Measurements from ENCODE around the gene TDRD1. TPM values are rescaled to one million over a fixed set of nuclear protein-coding genes. Genes with fewer than 3 reads are reported as not detected.

Gene TDRD1
- total and polyA plus RNA-seq, 2 donors (not counting 3 experiments of a cell fraction or from before 2014, with no cell fraction given) = not detected

DNA sequence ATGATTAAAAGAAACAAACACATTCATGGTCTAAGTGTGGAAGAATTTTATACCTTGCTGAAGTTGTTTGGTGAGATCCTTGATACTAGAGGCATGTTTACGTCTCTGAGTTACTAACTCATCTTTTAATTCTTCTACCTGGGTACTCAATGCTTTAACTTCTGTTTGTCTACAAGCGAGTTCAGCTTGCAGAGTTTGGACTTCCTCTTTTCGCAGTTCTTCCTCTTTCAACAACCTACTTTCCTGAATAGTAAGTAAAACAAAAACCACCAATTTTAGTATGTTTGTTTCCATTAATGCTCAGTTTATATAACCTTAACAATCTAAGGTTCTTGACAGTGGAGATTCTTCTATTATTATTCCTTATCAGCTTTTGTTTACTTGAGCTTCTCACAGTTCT is 48.1 kb upstream of the TDRD1 start:
- no peak for DNase-seq (ENCODE audit: low read depth, low spot score)
- Histone ChIP-seq H4K20me1 (replicated peaks; ENCODE audit: control insufficient read depth, extremely low read depth, insufficient read depth, low read length) (no peaks in the 10 kb centered on the region), H3K79me2 (ENCODE audit: control insufficient read depth, insufficient read depth, low read length) (no peaks in the 10 kb centered on the region), H3K9ac (replicated peaks; ENCODE audit: extremely low read depth, insufficient read depth, low read length) (no peak overlapping the region), H3K36me3 (ENCODE audit: control insufficient read depth in 2 of 2, extremely low read depth in 1 of 2, insufficient read depth in 2 of 2, low read length in 2 of 2) (peaks cover 2 to 9% of the 10 kb centered on the region in 2 experiments), H3K27ac (ENCODE audit: insufficient read depth, low read depth, low read length) (no peak overlapping the region), H3K4me3 (replicated peaks in 1 of 3; ENCODE audit: insufficient read depth in 1 of 3, low read depth in 1 of 3, low read length in 3 of 3) (no peak overlapping the region), H3K4me1 (ENCODE audit: control insufficient read depth, extremely low read depth, insufficient read depth, low read length) (no peaks in the 10 kb centered on the region), H2AFZ (ENCODE audit: low read depth, low read length) (no peak overlapping the region), H3K4me2 (ENCODE audit: insufficient read depth, low read length) (no peak overlapping the region), H3K9me3 (replicated peaks; ENCODE audit: control insufficient read depth, insufficient read depth, low read length) (no peaks in the 10 kb centered on the region), H3K9me1 (replicated peaks; ENCODE audit: control insufficient read depth, extremely low read depth, insufficient read depth, low read length) (no peaks in the 10 kb centered on the region), H3K27me3 (ENCODE audit: control insufficient read depth in 2 of 2, insufficient read depth in 2 of 2, low read length in 2 of 2) (no peaks in the 10 kb centered on the region)
- dilution Hi-C loops (cut with MboI; ENCODE audit: extremely low pct_ligation_motif_present, low sequenced_read_pairs) = no loop called here
- TF ChIP-seq, protein P1, sequence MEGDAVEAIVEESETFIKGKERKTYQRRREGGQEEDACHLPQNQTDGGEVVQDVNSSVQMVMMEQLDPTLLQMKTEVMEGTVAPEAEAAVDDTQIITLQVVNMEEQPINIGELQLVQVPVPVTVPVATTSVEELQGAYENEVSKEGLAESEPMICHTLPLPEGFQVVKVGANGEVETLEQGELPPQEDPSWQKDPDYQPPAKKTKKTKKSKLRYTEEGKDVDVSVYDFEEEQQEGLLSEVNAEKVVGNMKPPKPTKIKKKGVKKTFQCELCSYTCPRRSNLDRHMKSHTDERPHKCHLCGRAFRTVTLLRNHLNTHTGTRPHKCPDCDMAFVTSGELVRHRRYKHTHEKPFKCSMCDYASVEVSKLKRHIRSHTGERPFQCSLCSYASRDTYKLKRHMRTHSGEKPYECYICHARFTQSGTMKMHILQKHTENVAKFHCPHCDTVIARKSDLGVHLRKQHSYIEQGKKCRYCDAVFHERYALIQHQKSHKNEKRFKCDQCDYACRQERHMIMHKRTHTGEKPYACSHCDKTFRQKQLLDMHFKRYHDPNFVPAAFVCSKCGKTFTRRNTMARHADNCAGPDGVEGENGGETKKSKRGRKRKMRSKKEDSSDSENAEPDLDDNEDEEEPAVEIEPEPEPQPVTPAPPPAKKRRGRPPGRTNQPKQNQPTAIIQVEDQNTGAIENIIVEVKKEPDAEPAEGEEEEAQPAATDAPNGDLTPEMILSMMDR (IDR thresholded peaks at IDR 0.05; ENCODE audit: extremely low read depth in 1 of 2, insufficient read depth in 1 of 2, low read depth in 1 of 2, low read length in 2 of 2) = no peak
- TF ChIP-seq FOS (IDR thresholded peaks at IDR 0.05; ENCODE audit: borderline replicate concordance, insufficient read depth, low read length) (no peak), MYC (IDR thresholded peaks at IDR 0.05; ENCODE audit: low read depth, low read length) (no peak), POLR2A (IDR thresholded peaks at IDR 0.05; ENCODE audit: low read depth, low read length) (no peak), GATA2 (IDR thresholded peaks at IDR 0.05; ENCODE audit: insufficient read depth, insufficient read length, low read depth, low read length) (no peak), EZH2 (IDR thresholded peaks at IDR 0.05; ENCODE audit: borderline replicate concordance, low read depth, low read length, severe bottlenecking) (no peak), JUN (IDR thresholded peaks at IDR 0.05; ENCODE audit: borderline replicate concordance, insufficient read depth, insufficient read length, low read depth) (no peak), POLR2AphosphoS5 (IDR thresholded peaks at IDR 0.05; ENCODE audit: insufficient read depth, low read depth, low read length) (no peak)
- TF ChIP-seq, protein P2, sequence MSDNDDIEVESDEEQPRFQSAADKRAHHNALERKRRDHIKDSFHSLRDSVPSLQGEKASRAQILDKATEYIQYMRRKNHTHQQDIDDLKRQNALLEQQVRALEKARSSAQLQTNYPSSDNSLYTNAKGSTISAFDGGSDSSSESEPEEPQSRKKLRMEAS (IDR thresholded peaks at IDR 0.05; ENCODE audit: insufficient read depth, insufficient read length) = no peak
- intact Hi-C loops (cut with micrococcal nuclease) = no loop called here
- no TSS peak for BruUV-seq (replicated peaks)
- CTCF ChIA-PET = no interaction called here
- POLR2A ChIA-PET = no interaction called here
- FAIRE-seq = no peak
